Stomach smooth muscle (tissue), 2 donors: ENCODE measurements around the gene INPP5A.

Experiments used
- H3K27ac ChIP-seq: one replicate; pipeline ENCODE4 v1.7.0; 2013; ENCODE audit warnings: mild to moderate bottlenecking, low read length, inconsistent platforms
- H3K27me3 ChIP-seq, 2 donors: one replicate each; pipeline ENCODE4 v1.7.0; 2013; ENCODE audit warnings: low read length in 2 of 2; ENCODE audit not compliant: insufficient read depth in 2 of 2, control insufficient read depth in 1 of 2
- H3K36me3 ChIP-seq, 2 donors: one replicate each; pipeline ENCODE4 v1.7.0; 2013; ENCODE audit warnings: low read length in 2 of 2; ENCODE audit not compliant: control insufficient read depth in 2 of 2, insufficient read depth in 2 of 2
- H3K4me1 ChIP-seq: one replicate; pipeline ENCODE4 v1.7.0; 2013; ENCODE audit warnings: low read length; ENCODE audit not compliant: control insufficient read depth, insufficient read depth
- H3K4me3 ChIP-seq, 2 donors: one replicate each; pipeline ENCODE4 v1.7.0; 2013; ENCODE audit warnings: low read length in 2 of 2
- H3K9ac ChIP-seq, 2 donors: one replicate each; pipeline ENCODE4 v1.7.0; 2013; ENCODE audit warnings: low read length in 2 of 2, mild to moderate bottlenecking in 1 of 2
- H3K9me3 ChIP-seq, 2 donors: one replicate each; pipeline ENCODE4 v1.7.0; 2013; ENCODE audit warnings: low read length in 2 of 2; ENCODE audit not compliant: control insufficient read depth in 2 of 2
- donor health status: healthy.
- donor health status: Pancreatic carcinoma.

Gene INPP5A

DNA sequence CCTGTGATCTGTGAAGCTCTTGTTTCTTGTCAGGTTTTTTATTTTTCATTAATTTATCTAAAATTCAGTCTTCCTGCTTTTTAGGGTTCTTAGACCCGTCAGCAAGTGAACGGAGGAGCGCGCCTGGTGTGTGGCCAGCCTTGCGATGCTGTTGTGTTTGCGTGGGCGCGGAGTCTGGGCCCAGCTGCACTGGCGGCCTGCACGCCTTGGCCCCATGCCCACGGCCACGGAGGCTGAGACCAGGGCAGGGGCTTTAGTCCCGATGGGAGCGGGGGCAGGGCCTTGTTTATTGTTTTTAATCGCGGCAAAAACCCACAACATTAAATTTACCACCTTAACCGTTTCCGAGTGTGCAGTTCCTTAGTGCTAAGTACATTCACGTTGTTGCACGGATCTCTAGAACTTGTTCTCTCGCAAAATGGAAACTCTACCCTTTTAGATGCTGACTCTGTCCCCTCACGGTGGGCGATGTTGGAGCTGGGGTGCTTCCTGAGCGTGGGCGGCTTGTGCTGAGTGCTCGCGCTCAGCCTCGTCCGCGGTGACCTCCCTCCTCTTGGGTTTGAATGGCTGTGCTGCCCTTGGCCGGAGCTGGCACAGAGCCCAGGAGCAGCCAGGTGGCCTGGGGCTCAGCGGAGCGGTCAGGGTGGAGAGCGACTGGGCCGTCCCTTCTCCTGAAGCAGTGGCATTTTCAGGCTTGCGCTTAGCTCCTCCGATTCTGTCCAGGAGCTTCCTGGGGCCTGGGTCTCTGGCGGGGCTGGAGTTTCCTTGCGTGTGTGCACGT is 69.1 kb downstream of the INPP5A start:
- H3K9ac ChIP-seq = no peak overlapping the region
- no peaks in the 10 kb centered on the region for H3K36me3 ChIP-seq
- H3K9me3 ChIP-seq = no peaks in the 10 kb centered on the region
- peak overlapping the region; percentile 25 to 61 for H3K4me3 ChIP-seq
- H3K27me3 ChIP-seq = no peaks in the 10 kb centered on the region
- H3K27ac ChIP-seq = no peak overlapping the region
- H3K4me1 ChIP-seq = peaks cover 74% of the 10 kb centered on the region

DNA sequence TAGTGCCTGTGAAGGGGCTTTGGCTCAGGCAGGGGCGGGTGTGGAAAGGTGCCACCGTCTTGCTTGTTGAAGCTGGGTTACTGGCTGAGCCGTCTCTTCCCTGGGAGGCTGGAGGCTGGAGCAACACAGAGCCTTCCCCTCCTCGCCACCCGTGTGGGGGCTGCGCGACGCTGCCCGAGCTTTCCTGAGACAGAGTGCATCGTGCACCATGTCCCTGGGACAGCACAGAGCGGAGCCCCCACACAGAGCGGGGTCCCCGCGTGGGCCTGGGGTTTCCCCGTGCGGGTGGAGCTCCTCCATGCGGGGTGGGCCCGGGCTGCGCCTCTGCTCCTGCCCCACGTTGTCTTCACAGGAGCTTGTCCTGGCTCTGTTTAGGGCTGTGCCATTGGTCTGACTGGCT is 69.9 kb downstream of the INPP5A start:
- H3K4me3 ChIP-seq = peak overlapping the region in 1 of 2 donors; percentile 49
- peaks cover 78% of the 10 kb centered on the region for H3K4me1 ChIP-seq
- no peak overlapping the region for H3K9ac ChIP-seq
- no peaks in the 10 kb centered on the region for H3K36me3 ChIP-seq
- H3K9me3 ChIP-seq = no peaks in the 10 kb centered on the region
- H3K27ac ChIP-seq = no peak overlapping the region
- no peaks in the 10 kb centered on the region for H3K27me3 ChIP-seq

DNA sequence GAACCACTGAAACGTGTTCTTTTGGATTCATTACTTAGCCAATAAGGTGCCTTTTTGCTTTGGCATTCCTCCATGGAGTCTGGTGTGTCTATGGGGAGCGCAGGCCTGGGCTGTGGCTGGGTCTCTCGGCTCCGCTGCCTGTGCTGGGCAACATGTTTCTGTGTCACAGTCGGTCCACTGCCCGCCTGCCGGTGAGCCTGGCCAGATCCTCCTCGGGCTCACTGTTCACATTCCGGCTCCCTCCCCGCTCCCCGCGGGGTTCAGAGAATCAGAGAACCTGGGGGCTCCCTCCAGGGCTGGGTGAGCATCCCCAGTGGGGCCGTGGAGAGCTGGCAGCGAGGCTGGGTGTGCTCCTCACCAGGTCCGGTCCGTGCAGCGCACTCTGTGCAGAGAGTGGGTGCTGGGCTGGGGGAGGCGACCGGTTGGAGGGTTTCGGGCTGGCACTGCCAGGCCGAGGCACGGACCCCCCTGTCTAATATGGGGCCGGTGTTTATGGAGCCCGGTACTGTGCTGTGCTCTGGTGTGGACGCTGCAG is 70.4 kb downstream of the INPP5A start:
- Histone ChIP-seq H3K27ac (peak overlapping the region; percentile 6), H3K4me1 (peaks cover 77% of the 10 kb centered on the region), H3K36me3 (no peaks in the 10 kb centered on the region), H3K4me3 (peak overlapping the region in 1 of 2 donors; percentile 52), H3K27me3 (no peaks in the 10 kb centered on the region), H3K9me3 (no peaks in the 10 kb centered on the region), H3K9ac (no peak overlapping the region)

DNA sequence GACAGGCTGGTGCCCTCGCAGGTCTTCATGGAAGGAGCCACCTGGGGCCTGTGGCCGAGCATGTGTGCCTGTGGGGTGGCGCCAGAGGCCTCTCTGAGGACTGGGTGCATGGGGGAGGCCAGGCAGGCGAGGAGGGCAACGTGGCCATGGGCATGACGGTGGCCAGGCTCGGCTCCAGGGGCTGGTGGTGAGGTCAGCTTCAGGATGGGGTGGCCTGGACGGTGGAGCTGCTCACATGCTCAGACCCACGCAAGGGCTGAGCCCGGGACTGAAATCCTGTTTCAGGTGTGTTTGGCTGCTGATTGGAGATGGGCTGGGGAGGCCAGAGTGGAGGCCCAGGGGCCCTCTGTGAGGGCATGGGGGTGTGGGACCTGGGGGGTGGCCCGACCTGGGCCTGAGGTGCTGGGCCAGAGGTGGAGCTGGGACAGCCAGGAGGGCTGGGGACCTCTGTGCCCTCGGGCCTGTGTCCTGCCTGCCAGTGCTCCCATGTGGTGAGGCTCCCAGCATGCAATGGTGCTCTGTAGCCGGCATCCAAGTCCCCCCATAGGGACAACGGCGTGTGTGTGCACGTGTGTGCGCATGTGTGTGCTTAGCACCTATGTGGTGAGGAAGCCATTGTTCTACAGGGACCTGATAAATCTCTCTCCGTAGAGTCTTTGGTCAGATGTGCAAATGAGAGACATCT is 71.1 kb downstream of the INPP5A start:
- no peak overlapping the region for H3K9ac ChIP-seq
- peak overlapping the region; percentile 6 for H3K27ac ChIP-seq
- no peaks in the 10 kb centered on the region for H3K9me3 ChIP-seq
- H3K4me3 ChIP-seq = peak overlapping the region in 1 of 2 donors; percentile 52
- H3K27me3 ChIP-seq = no peaks in the 10 kb centered on the region
- H3K36me3 ChIP-seq = no peaks in the 10 kb centered on the region
- peaks cover 72% of the 10 kb centered on the region for H3K4me1 ChIP-seq

DNA sequence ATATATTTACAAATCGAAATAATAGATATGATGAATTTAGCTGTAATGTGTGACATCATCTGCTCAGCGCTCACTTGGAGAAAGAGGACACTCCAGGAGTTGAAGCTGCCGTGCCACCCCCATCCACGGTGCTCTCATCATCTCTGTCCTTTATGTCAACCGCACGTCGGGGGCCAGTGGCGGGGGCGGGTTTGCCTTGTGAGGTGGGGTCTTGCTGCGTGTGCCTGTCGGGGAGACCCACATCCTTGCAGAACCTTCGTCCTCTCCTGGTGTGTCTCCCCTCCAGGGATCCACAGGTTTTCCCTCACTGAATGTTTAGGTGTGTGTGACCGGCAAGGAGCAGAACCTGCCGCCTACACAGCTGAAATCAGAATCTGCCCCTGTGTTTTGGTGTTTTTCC is 71.6 kb downstream of the INPP5A start:
- no peaks in the 10 kb centered on the region for H3K9me3 ChIP-seq
- H3K36me3 ChIP-seq = no peaks in the 10 kb centered on the region
- H3K27ac ChIP-seq = no peak overlapping the region
- H3K4me1 ChIP-seq = peaks cover 66% of the 10 kb centered on the region
- H3K4me3 ChIP-seq = no peak overlapping the region
- no peak overlapping the region for H3K9ac ChIP-seq
- no peaks in the 10 kb centered on the region for H3K27me3 ChIP-seq

DNA sequence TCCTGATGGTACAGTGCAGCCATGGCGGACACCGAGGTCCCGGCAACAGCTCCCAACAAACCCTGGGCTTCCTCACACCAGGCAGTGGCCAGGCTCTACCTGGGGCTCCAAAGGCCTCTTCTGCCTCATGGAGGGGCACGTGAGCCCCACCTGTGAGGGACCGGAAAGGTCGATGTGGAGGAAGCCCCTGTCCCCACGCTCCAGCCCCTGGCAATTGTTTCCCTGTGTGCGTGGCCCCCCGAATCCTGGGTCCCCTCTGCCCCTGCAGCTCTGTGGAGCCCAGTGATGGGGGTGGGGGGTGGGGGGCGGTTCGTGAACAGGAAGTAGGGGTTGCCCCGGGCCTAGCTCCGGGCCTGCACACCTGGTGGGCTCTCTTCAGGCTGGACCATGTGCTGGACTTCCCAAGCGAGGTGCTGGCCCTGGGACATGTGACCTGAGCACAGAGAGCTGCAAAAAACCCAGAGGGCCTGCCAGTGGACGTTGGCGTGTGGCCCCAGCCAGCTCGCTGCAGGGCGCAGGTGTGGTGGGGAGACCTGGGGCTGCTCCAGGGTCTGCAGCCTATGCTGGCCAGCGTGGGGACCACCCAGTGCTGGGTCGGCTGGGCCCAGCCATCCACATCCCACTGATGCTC is 72.6 kb downstream of the INPP5A start:
- Histone ChIP-seq H3K4me3 (no peak overlapping the region), H3K9me3 (no peaks in the 10 kb centered on the region), H3K27me3 (no peaks in the 10 kb centered on the region), H3K27ac (no peak overlapping the region), H3K36me3 (peaks cover 0 to 2% of the 10 kb centered on the region in 2 donors), H3K4me1 (peaks cover 63% of the 10 kb centered on the region), H3K9ac (no peak overlapping the region)

DNA sequence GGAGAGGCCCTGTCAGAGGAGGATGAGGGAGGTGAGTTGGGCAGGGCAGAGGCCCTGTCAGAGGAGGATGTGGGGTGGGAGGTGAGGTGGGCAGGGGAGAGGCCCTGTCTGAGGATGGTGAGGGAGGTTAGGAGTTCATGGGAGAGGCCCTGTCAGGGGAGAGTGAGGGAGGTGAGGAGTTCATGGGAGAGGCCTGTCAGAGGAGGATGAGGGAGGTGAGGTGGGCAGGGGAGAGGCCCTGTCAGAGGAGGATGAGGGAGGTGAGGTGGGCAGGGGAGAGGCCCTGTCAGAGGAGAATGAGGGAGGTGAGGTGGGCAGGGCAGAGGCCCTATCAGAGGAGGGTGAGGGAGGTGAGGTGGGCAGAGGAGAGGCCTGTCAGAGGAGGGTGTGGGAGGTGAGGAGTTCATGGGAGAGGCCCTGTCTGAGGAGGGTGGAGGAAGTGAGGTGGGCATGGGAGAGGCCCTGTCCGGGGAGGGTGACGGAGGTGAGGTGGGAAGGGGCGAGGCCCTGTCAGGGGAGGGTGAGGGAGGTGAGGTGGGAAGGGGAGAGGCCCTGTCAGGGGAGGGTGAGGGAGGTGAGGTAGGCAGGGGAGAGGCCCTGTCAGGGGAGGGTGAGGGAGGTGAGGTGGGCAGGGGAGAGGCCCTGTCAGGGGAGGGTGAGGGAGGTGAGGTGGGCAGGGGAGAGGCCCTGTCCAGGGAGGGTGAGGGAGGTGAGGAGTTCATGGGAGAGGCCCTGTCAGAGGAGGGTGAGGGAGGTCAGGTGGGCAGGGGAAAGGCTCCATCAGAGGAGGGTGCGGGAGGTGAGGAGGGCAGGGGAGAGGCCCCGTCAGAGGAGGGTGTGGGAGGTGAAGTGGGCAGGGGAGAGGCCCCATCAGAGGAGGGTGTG is 73.7 kb downstream of the INPP5A start:
- H3K9me3 ChIP-seq = no peaks in the 10 kb centered on the region
- H3K36me3 ChIP-seq = peaks cover 0 to 2% of the 10 kb centered on the region in 2 donors
- no peak overlapping the region for H3K27ac ChIP-seq
- H3K27me3 ChIP-seq = no peaks in the 10 kb centered on the region
- no peak overlapping the region for H3K9ac ChIP-seq
- H3K4me1 ChIP-seq = peaks cover 64% of the 10 kb centered on the region
- H3K4me3 ChIP-seq = no peak overlapping the region

DNA sequence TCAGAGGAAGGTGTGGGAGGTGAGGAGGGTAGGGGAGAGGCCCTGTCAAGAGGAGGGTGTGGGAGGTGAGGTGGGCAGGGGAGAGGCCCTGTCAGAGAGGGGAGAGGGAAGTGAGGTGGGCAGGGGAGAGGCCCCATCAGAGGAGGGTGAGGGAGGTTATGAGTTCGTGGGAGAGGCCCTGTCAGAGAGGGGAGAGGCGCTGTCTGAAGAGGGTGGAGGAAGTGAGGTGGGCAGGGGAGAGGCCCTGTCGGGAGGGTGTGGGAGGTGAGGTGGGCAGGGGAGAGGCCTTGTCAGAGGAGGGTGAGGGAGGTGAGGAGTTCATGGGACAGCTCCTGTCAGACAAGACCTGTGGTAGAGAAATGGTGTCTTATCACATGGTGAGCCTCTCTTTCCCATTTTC is 74.4 kb downstream of the INPP5A start:
- Histone ChIP-seq H3K27me3 (no peaks in the 10 kb centered on the region), H3K9me3 (no peaks in the 10 kb centered on the region), H3K4me3 (no peak overlapping the region), H3K36me3 (peaks cover 0 to 3% of the 10 kb centered on the region in 2 donors), H3K9ac (no peak overlapping the region), H3K27ac (no peak overlapping the region), H3K4me1 (peaks cover 58% of the 10 kb centered on the region)

DNA sequence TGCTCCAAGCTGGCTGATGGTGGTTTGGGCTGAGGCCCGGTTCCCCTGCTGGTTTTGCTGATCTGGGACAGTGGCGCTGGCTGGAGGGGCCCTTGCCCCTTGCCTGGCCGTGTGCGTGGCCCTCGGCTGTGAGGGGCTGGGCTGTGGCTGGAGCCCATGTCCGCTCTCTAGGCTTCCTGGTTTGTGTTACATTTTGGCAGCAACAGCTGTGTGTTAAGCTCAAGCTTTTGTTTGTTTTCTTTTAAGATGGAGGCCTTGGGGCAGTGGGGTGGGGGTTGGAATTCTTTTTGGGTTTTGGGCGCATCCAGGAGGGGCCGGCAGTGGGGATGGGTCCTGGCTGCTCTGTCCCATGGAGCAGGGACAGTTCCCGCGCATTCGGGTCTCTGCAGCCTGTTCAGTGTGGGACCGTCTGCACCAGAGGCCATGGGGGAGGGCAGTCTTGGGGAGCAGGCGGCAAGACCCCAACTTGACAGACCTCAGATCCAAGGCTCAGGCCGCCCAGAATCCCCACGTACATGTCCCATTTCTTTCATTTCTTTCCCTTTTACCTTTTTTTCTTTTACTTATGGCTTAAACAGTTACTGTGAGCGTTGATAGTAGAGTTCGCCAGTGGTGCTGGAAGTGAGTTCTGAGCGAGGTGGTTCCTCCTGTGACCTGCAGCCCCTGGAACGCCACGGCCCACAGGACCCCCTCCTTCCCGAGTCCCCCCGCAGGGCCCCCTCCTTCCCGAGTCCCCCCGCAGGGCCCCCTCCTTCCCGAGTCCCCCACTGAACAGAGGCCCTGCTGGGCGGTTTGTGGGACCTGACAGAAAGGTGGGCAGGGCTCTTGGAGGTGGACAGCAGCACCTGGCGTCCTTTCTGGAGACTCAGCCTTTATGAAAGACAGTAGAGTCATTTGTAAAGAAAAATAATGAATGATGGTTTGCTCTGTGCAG is 75.3 kb downstream of the INPP5A start:
- peaks cover 56% of the 10 kb centered on the region for H3K4me1 ChIP-seq
- no peaks in the 10 kb centered on the region for H3K27me3 ChIP-seq
- H3K27ac ChIP-seq = no peak overlapping the region
- H3K9me3 ChIP-seq = no peaks in the 10 kb centered on the region
- H3K4me3 ChIP-seq = peak overlapping the region in 1 of 2 donors; percentile 22
- H3K36me3 ChIP-seq = peaks cover 2 to 9% of the 10 kb centered on the region in 2 donors
- H3K9ac ChIP-seq = no peak overlapping the region
